HG02970 (cell line): ENCODE data around the gene TEX35.

Source experiments
- ATAC-seq: cut with Tn5 transposase; IDR thresholded peaks from one replicate; pipeline ENCODE4 v1.9.1; 2021; ENCODE audit warnings: mild to moderate bottlenecking, moderate library complexity, moderate number of reproducible peaks; ENCODE audit not compliant: unreplicated experiment, low FRiP score

The TEX35 gene

DNA sequence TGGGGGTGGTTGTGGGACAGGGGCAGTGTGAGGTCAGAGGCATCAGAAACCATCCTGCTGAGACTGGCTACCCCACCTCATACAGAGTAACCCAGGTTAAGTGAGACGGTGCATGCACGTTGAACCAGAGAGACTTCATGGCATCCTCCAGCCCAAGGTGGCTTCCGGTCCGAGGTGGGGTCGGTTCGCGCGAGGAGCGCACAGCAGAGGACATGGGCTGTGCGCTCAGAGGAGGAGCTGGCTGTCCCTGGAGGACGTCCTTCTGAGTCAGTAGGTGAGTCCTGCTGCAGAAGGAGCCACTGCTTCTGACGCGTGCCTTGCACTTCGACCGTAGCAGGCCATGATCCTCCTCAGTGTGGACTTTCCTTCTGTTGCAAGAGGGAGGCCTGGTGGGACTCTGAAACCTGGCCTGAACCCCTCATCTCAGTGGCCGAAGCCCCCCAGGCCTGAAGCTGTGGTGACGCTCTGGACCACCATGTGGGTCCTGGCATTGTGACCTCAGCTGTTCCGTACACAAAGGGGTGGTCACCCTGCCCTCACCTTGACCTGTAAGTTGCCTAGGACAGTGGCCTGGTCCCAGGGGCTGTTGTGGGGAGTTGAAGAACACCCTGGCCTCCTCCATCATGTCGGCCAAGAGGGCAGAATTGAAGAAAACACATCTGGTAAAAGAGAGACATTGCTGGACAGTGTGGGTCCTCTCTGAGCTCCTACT lies at the start of gene TEX35:
TSS of gene TEX35 (plus strand) at position 544 of the 712 bp plus-strand sequence. CDS start at position 624, 80 bp downstream.
- no peak for ATAC-seq

DNA sequence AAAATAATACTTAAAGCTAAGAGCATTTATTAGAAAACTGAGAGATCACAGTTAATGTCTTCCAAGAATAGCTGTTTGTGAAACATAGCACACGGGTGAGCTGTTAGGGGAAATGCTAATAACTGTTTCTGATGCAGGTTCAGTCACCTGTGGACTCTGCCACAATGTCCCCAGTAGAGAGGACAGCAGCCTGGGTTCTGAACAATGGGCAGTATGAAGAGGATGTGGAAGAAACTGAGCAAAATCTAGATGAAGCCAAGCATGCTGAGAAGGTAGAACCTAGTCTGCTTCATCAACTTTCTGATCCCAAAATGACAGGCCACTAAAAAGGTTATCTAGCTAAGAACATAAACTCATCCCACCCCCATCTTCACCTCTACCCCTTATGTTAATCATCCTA lies 48.8 kb upstream of the TEX35 start:
- no peak for ATAC-seq

DNA sequence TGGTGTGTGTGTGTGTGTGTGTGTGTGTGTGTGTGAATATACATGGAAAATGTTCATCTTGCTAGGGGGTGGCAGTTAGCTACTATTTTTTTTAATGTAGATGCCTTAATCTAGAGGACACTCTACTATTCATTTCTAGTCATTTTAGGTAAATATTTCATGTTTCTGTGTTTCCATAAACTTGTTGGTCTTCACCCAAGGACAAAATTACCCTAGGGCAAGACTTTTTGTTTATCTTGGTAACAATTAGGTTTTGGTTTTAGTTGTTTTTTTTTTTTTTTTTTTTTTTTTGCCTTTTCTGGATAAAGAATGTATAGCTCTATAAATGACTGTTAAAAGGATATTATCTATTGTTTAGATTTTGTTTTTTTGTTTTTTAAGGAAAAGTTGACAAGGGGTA lies 48.3 kb upstream of the TEX35 start:
- ATAC-seq = no peak

DNA sequence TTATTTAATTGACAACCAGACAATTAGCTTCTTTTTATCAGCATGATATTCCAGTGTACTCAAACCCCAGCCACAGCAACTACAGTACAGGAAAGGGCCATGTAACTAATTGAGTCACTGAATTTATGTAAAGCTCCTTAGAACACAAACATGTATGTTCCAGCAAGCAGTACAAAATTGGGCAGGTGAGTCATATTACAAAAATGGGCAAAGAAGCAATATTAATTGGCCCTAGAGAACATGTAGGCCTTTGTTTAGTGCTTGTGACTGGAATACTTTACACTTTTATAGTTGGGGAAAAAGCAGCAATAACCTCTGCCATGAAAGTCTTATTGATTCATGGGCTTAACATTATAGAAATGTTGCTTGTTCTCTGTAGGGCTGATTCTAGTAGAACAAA lies 47.9 kb upstream of the TEX35 start:
- no peak for ATAC-seq

DNA sequence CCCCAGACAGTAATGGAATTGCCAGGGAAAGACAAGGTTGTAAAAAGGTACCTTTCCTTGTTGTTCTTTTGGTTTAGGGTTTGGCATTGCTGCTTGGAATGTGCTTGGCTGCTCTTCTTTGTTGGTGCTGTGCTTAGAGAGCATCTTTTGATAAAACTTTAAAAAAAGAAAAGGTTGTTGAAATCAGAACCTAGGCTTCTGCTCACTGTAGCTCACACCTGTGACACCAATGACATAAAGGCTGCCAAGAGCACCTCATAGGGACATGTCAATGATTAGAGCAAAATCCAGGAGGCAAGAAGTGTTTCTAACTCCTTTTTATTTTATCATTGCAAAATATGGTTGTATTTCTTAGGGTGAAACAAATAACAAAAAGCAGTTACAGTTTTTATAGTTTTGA lies 45.1 kb upstream of the TEX35 start:
- ATAC-seq = no peak

DNA sequence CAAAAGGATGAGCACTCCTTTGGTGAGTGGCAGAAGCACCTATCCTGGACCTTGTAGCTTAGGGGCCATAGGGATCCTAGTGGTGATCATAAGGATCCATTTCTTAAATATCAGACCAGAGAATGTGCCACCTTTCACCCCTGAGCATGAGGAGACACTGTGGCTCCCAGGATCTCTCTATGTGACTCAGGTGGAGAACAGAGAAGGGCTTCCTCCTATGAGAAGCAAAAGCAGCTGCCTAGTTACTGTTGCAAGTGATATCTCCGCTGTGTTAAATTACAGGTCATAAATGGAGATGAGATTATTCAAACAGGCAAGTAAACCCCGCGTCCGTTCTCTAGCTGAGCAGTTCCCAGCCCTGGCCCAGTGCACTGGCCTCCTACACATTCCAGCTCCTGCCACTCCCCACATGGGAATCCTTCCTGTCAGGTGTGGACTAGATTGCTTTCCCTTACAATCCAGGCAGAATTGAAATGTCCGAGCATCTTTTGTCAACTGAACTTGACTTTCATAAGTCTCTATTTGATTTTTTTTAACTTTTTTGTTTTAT lies 42.4 kb upstream of the TEX35 start:
- ATAC-seq = no peak

DNA sequence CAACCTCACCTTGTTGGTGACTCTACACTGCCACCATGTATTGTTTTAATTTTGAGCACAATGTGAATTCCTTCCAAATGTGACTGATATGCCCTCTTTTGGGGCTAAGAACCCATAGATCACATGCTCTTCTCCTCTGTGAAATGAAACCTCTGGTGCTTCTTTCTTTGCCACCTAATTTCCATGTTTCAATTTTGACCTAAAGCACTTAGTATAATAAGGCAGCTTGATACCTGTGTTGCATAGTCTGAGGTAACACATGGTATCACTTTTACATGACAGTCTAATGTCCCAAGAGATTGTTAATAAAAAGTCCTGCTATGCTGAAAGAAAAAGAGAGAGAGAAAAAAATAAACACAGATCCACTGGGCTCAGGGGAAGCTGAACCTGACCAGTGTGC lies 40.4 kb upstream of the TEX35 start:
- no peak for ATAC-seq

DNA sequence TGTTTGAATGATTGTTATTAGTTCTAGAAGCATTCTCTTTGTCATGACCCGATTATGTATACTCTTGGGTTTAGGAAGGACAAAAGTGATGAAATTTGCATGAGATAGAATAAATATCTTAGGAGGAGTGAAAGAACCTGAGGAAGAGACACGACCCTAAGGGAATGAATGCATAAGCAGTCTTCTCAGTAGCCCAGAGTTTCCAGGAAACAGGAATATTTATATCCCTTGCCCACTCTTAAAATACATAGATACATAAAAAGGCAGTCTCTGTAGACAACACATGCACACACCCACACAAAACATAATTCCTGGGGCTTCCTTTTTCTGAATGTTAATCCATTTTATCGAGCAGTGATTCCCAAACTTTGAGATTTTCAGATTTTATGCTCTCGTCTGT lies 35.5 kb upstream of the TEX35 start:
- no peak for ATAC-seq

DNA sequence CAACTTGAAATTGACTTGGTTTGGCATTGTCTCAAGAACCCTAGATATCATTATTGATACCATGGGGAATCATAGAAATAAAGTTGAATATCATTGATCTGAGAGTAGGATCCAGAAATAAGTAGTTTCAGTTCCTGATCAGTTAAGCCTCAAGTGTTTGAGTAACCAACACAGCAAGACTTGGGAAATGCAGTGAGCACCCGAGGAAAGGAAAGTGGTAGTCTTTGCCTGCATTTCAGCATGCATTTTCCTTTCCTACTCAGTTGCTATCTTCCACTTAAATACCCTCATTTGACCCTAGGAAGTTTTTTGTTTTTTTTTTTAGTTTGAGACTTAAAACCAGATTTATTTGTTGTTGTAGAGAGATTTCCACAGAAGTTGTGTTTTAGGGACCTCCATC lies 35.1 kb upstream of the TEX35 start:
- ATAC-seq = no peak

DNA sequence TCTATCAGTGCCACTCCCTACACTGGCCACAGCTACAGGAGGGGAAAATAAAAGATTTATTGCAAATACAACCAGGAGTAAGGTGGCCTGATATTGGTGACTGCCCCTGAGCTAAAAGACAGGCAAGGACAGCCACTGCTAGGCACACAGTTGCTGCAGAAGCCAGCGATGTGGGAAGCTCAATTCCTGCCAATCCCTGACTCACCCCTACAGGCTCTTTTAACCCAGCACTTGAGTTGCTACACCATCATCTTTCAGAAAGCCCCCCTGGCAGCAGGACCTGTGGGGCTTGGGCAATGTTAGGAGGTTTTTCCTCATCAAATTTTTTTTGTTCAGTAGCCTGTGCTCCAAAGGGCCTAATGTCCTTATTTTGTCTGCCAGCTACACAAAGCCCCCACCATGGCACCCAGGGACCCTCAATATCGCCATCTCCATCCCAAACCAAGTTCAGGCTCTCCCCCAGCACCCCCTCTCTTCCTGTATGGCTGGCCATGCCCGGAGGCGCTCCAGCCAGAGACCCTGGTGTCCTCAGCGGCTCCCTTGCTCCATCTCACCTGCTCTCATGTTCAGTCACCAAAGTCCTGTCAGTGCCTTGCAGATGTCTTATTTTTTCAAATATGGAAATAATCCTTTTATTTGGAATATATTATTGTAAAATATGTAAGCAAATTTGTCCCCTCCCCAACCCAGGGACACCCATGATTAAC lies 29.5 kb upstream of the TEX35 start:
- ATAC-seq = no peak

DNA sequence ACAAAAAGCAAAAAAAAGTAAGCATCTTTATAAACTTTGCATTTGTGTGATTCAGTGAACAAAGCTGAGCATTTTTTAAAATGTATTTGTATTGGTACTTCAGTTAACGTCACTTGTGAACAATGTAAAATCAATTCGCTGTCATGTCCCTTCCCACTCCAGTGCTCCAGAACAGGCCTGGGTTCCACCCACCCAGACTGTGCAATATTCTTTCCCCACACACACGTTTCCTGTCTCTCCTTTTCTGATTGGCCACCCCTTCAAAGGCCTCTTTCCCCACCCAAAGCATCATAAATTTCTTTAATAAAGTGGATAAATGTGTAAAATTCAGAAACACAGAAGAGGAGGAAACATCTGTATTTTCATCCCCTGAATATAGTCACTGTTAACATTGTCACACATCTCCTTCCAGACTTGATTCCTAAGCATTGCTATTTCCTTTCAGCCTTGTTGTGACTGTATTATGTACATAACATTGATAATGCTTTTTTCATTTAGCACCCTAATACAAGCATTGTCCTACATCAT lies 28.1 kb upstream of the TEX35 start:
- ATAC-seq = no peak

DNA sequence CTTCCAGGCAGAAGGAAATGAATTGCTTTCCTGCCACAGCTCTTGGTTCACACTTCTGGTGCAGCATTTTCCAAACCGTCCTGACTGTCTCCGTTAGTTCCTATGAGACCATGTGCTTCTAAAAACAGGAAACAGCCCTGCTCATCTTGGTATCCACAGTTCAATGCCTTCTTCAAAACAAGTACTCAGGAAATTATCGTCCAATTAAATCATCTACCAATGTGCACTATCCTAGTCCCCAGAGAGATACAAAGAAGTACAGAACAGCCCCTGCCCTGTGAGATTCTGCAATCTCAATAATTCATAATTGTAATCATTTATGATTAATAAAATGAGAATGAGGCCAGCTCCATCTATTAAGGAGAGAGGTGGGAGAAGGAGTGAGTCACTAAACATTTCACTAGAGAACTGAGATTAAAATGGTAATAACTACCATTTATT lies 27.3 kb upstream of the TEX35 start:
- no peak for ATAC-seq

DNA sequence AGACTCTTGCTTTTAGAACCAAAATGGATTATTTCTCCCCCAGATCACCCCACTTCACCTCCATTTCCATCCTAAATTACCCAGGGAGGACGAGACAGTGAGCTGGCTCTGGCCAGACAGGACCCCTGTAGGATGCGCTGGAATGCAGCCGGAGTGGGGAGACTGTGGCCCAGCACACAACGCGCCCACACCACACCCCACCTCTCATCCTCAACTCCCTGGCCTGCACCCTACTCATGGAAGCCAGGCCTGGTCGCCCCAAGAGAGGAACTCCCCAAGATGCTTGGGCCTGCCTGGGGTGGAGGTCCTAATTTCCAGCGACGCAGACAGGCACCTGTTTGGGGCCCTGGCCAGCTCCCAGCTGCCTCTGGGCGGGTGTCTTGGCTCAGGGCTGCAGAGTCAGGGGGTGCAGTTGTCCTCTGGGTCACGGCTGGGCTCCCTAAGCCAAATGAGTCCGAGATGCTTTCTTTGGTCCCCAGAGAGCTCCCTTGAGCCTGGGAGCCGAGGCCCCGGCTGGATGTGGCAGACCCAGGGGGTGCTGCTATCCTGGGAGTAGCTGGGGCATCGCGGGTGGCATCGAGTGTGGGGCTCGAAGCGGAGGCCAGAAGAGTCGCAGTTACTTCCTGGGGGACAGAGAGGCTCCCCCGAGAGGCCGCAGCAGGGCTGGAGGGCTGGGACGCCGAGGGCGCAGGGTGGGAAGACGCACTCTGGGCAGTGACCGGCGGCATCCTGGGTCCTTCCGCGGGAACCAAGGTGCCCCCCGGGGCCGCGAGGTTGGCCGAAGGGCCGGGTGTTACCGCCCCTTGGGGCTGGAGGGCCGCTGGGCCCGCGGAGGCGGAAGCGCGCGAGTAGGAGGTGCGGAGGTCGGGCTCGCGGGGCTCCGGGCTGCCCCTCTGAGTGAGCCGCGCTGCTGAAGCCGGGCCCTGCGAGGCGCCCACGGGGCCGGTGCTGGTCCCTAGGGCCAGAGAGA lies 26.5 kb upstream of the TEX35 start:
- ATAC-seq = no peak

DNA sequence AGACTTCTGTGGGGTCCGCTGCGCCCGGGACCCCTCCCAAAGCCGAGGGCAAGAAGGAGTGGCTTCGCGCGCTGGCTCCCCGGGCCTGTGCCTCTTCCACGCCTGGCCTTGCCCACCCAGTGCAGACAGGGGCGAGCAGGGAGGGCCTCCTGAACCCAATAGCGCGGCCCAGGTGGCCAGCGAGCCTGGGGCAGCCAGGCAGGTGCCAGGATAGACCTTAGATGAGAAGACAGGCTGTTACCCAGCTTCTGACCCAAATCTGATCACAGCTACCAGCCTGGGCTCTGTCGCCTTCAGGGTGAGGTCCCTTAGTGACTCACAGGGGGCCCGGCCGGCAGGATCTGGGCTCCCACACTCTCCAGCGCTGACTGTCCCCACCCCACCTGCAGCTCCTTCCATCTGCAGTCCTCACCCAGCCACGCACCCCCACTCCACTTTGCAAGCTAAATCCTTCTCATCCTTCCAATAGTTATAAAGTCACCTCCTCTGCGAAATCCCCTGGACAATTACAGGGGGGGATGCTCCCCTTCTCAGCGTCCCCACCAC lies 25.8 kb upstream of the TEX35 start:
- ATAC-seq = no peak

DNA sequence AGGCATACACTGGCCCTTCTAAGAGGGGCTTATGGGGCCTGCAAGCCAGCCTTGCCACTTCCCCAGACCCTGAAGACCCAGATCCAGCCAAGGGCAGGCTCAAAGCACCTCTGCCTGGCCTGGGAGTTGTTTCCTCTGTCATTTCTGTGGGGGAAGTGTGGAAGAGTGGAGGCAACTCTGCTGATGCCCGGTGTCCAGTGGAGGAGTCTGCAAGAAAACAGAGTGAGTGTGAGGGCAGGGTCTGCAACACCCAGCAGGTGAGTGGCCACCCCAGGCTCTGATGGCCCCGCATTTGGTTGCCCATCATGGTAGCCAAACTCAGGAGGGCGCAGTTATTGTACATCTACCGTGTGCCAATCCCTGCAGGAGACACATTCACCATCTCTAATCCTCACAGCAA lies 24.5 kb upstream of the TEX35 start:
- no peak for ATAC-seq

DNA sequence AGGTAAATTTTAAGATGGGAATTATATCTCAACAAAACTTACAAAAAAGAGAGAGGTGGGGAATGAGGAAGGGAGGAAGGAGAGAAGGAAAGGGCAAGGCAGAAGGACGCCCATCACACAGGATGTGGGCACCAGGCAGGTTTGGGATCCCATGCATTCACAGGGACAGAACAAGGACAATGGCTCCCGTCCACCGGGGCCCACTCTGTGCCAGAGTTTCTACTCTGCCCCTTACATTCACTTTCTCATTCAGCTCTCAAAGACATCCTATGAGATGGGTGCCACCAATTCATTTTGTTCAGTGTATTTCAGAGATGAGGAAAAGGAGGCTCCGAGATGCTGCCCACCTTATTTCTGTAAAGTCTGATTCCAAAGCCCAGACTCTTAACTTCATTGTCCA lies 23.5 kb upstream of the TEX35 start:
- ATAC-seq = no peak

DNA sequence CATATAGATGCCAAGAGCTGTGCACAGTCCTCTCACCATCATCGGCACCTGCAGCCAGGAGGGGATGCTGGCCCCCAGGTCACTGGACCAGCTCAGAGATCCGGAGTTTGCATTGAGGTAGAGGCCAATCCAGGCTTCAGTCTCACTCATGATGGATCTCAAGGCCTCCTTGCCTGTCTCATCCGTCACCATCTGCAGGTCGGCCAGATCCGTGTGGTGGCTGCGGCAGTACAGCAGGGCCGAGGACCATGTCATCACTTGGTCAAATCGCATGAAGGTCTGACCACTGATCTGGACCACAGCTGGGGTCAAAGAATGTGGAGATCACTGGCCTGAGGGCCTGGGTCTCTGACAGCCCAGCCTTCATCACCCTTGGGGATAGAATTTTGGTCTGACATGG lies 22.8 kb upstream of the TEX35 start:
- ATAC-seq = no peak

DNA sequence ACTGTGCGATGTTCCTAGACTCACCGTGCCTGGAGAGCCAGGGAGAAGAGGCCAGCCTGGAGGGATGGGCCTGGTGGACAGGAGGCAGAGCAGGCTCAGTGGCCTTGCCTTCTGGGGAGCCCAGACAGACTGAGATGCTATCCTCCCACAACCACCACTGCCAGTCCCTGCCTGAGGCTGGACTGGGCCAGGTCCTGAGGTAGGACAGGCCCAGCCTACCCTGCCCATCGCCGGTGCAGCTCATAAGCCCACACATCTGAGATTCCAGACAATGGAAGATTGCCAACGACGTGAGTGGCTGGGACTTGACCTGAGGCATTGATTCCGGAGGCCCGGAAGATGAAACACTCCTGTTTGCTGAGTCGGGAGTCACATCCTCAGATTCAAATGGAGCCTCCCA lies 21.9 kb upstream of the TEX35 start:
- no peak for ATAC-seq

DNA sequence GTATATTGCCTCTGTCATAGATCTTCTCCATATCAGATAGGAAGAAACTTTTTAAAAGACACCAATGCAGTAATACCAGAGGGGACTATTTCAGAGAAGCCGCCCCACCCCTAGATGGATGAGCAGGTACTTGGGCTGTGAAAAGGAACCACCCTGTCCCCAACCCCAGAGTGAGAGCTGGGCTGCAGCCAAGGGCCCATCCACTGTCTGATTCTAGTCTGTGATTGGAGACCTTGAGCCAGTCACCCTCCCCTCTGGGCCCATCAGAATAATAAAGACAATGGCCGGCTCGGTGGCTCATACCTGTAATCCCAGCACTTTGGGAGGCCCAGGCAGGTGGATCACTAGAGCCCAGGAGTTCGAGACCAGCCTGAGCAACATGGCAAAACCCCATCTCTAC lies 21.2 kb upstream of the TEX35 start:
- ATAC-seq = no peak

DNA sequence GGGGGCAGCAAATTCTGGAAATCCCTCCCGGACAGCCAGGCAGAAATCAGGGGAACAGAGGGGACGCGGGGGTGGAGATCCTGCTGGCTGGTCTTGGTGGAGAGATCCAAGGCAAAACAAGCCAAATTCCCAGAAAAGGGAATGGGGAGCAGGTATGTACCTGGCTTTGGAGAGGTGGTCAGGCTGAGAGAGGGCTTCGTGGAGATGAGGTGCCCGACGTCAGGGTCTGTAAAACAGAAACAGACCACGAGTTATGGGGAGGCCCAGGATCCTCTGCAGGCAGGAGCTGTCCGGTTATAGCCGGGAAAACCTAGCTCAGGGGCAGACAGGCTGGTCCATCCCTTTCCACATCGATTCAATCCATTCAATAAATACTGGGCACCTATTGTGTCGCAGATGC lies 20.6 kb upstream of the TEX35 start:
- ATAC-seq = no peak
